K562 (cell line): ENCODE results near the gene B4GALT5. TPM values are rescaled to one million over a fixed set of nuclear protein-coding genes. Genes with fewer than 3 reads are reported as not detected.

Source experiments
- ATAC-seq: fragments of 200-7000 bp; cut with Tn5 transposase; 3 replicates; pipeline ENCODE4 v1.9.1; 2020; ENCODE audit warnings: moderate library complexity
- BruUV-seq: library from RNA; stranded (reverse); fragments of 400-500 nt; replicated peaks from 2 replicates; lab custom pipeline; 2021; lab: Mats Ljungman, UMichigan
- CTCF ChIA-PET: fragments of 300-600 bp; formaldehyde crosslinking; extraction: SDS; loops from one replicate; lab custom pipeline; 2021; ENCODE audit warnings: low intra/inter-chr PET ratio; lab: Yijun Ruan, JAX
- POLR2A ChIA-PET: fragments of 300-600, 350-650 bp; sonication (Branson Sonifier 250); formaldehyde crosslinking; extraction: SDS; loops from one replicate; lab custom pipeline; 2021; ENCODE audit warnings: antibody characterized with exemption, inconsistent platforms; lab: Yijun Ruan, JAX
- DNase-seq, 4 experiments: peaks; one replicate each; pipeline versions ENCODE4 v3.0.0 to v3.0.0-alpha.2; 2011 to 2018; ENCODE audit warnings: low spot score in 3 of 4, mixed read lengths in 3 of 4; ENCODE audit errors: extremely low read depth in 1 of 4
- FAIRE-seq: peaks from 2 replicates; lab custom pipeline; 2011; peaks lifted over from hg19 to GRCh38; lab: Jason Lieb, UNC
- H2AFZ ChIP-seq: 2 replicates; pipeline ENCODE4 v1.6.0; 2011; ENCODE audit warnings: low read depth, low read length, control low read depth, inconsistent platforms
- H3K27ac ChIP-seq: fragments of 200-600 bp; 3 replicates; pipeline ENCODE4 v1.8.0; 2011; ENCODE audit warnings: low read depth, mild to moderate bottlenecking, control low read depth, inconsistent platforms, low read length, moderate library complexity, mixed read lengths; ENCODE audit errors: extremely low read depth
- H3K27me3 ChIP-seq, 2 experiments: fragments of 300-600 bp in 1 of 2; 2 replicates in 1 of 2; 3 replicates in 1 of 2; pipeline versions ENCODE4 v1.6.0 to v1.8.0; 2011; ENCODE audit warnings: inconsistent platforms in 2 of 2, low read length in 2 of 2, mild to moderate bottlenecking in 1 of 2, mixed read lengths in 1 of 2, moderate library complexity in 1 of 2; ENCODE audit not compliant: control insufficient read depth in 2 of 2, insufficient read depth in 2 of 2
- H3K36me3 ChIP-seq: fragments of 300-600 bp; 3 replicates; pipeline ENCODE4 v1.8.0; 2011; ENCODE audit warnings: mild to moderate bottlenecking, low read length, inconsistent platforms; ENCODE audit not compliant: control insufficient read depth, insufficient read depth
- H3K4me1 ChIP-seq, 2 experiments: fragments of 200-600 bp in 1 of 2; replicated peaks in 1 of 2; 2 replicates in 1 of 2; 3 replicates in 1 of 2; pipeline versions ENCODE4 v1.5.1 to v1.8.0; 2011; ENCODE audit warnings: inconsistent platforms in 2 of 2, low read length in 2 of 2, mild to moderate bottlenecking in 1 of 2, mixed read lengths in 1 of 2, moderate library complexity in 1 of 2; ENCODE audit not compliant: control insufficient read depth in 2 of 2, insufficient read depth in 2 of 2
- H3K4me2 ChIP-seq: 2 replicates; pipeline ENCODE4 v1.6.1; 2011; ENCODE audit warnings: low read length, control low read depth, inconsistent platforms, mixed read lengths; ENCODE audit not compliant: insufficient read depth
- H3K4me3 ChIP-seq: fragments of 200-600 bp; sonication (generic), shearing (Covaris generic); 2 replicates; pipeline ENCODE4 v1.5.1; 2016; ENCODE audit warnings: control low read depth, inconsistent platforms
- H3K79me2 ChIP-seq: fragments of 200-600 bp; 3 replicates; pipeline ENCODE4 v1.8.0; 2011; ENCODE audit warnings: low read length, inconsistent platforms; ENCODE audit not compliant: control insufficient read depth, insufficient read depth
- H3K9ac ChIP-seq, 2 experiments: 2 replicates each; pipeline versions ENCODE4 v1.6.0 to v1.6.1; 2011; ENCODE audit warnings: low read depth in 2 of 2, low read length in 2 of 2, control low read depth in 1 of 2, inconsistent platforms in 1 of 2, mild to moderate bottlenecking in 1 of 2, mixed read lengths in 1 of 2; ENCODE audit not compliant: insufficient read depth in 1 of 2
- H3K9me1 ChIP-seq: one replicate; pipeline ENCODE4 v1.6.0; 2011; ENCODE audit warnings: inconsistent platforms, mild to moderate bottlenecking, low read length, moderate library complexity; ENCODE audit not compliant: control insufficient read depth, insufficient read depth
- H3K9me3 ChIP-seq: replicated peaks from 2 replicates; pipeline ENCODE4 v1.5.1; 2011; ENCODE audit warnings: low read depth, low read length, inconsistent platforms; ENCODE audit not compliant: control insufficient read depth, insufficient read depth
- H4K20me1 ChIP-seq: replicated peaks from 2 replicates; pipeline ENCODE4 v1.6.1; 2011; ENCODE audit warnings: low read length, inconsistent platforms, mixed read lengths; ENCODE audit not compliant: control insufficient read depth, insufficient read depth
- CCAR2 ChIP-seq: fragments of 200-400 bp; formaldehyde crosslinking; IDR thresholded peaks from 2 replicates; pipeline ENCODE4 v1.6.1; 2017; ENCODE audit warnings: mild to moderate bottlenecking, low read depth, low read length
- GABPB2 ChIP-seq: fragments of 250-450 bp; sonication (Bioruptor Pico); conservative IDR thresholded peaks from 2 replicates; pipeline ENCODE4 v1.5.1; 2021; ENCODE audit warnings: mild to moderate bottlenecking
- GTF2F1 ChIP-seq: IDR thresholded peaks from 2 replicates; pipeline ENCODE4 v1.6.1; 2011; ENCODE audit warnings: low read depth, low read length, improper control_type of control experiment
- HCFC1 ChIP-seq: IDR thresholded peaks from 2 replicates; pipeline ENCODE4 v1.6.1; 2012; ENCODE audit warnings: low read depth, low read length, improper control_type of control experiment
- MNT ChIP-seq, 2 experiments: fragments of 450-650 bp; conservative IDR thresholded peaks; 2 replicates each; pipeline ENCODE4 v1.6.1; 2017; ENCODE audit warnings: mild to moderate bottlenecking in 2 of 2, moderate library complexity in 2 of 2
- MYC ChIP-seq, 2 experiments: fragments of 250-450 bp in 1 of 2; sonication (Bioruptor Pico) in 1 of 2; IDR thresholded peaks; 2 replicates each; pipeline versions ENCODE4 v1.5.1 to v1.6.1; 2012 to 2021; ENCODE audit warnings: low read depth in 2 of 2, borderline replicate concordance in 1 of 2, improper control_type of control experiment in 1 of 2, low read length in 1 of 2, mild to moderate bottlenecking in 1 of 2, moderate library complexity in 1 of 2
- NCOA1 ChIP-seq: fragments of 450-650 bp; IDR thresholded peaks from 2 replicates; pipeline ENCODE4 v1.6.1; 2016; ENCODE audit warnings: low read depth
- RBM22 ChIP-seq: fragments of 200-400 bp; formaldehyde crosslinking; IDR thresholded peaks from 2 replicates; pipeline ENCODE4 v1.6.1; 2018; ENCODE audit warnings: low read length, low read depth; ENCODE audit not compliant: poor library complexity, severe bottlenecking
- SMARCE1 ChIP-seq: fragments of 450-650 bp; IDR thresholded peaks from 2 replicates; pipeline ENCODE4 v1.7.1; 2016; ENCODE audit warnings: mild to moderate bottlenecking
- TCF3 ChIP-seq: sonication (generic); formaldehyde crosslinking; IDR thresholded peaks from 2 replicates; pipeline ENCODE4 v1.4.0; 2020; ENCODE audit warnings: mild to moderate bottlenecking, missing genetic modification reagents
- ZNF280A ChIP-seq: fragments of 450-650 bp; IDR thresholded peaks from 2 replicates; pipeline ENCODE4 v1.6.1; 2018; ENCODE audit warnings: mild to moderate bottlenecking, low read depth; ENCODE audit not compliant: partially characterized antibody
- ZNF668 ChIP-seq: fragments of 250-450 bp; sonication (Bioruptor Pico); IDR thresholded peaks from 2 replicates; pipeline ENCODE4 v1.8.0; 2022; ENCODE audit warnings: mild to moderate bottlenecking, inconsistent platforms
- ZNF740 ChIP-seq, 3 experiments: fragments of 200-800 bp in 1 of 3; sonication (Bioruptor generic) in 1 of 3; sonication (generic) in 1 of 3; formaldehyde crosslinking in 1 of 3; IDR thresholded peaks; 2 replicates each; pipeline versions ENCODE4 v1.6.1 to v1.8.0; 2016 to 2022; ENCODE audit warnings: mild to moderate bottlenecking in 2 of 3, missing compliant biosample characterization in 2 of 3, missing genetic modification characterization in 2 of 3, missing genetic modification reagents in 1 of 3
- WGBS: fragments of 100-300 bp; shearing (Covaris generic); methylation state at CpG from one replicate; pipeline ENCODE4 v1.1.6; 2016; ENCODE audit warnings: low coverage, mixed read lengths; ENCODE audit not compliant: insufficient coverage; ENCODE audit errors: missing lambda C conversion rate; 5-methylcytosine and 5-hydroxymethylcytosine counted together
- in situ Hi-C: fragments of 300-500 bp; cut with MboI; formaldehyde crosslinking; loops from 4 replicates; pipeline ENCODE4 v1.15.0; 2018; ENCODE audit warnings: inconsistent platforms, mixed read lengths
- intact Hi-C: fragments of 100-400 bp; cut with micrococcal nuclease; formaldehyde crosslinking; loops from 2 replicates; pipeline ENCODE4 v1.14.2; 2022
- polyA plus RNA-seq, 8 experiments: library from polyadenylated mRNA; depleted of rRNA in 4 of 8; stranded (reverse) in 5 of 8; unstranded in 3 of 8; fragments of >200 nt; fragmentation: Nextera tagmentation in 2 of 8; fragmentation: Illumina TruSeq in 1 of 8; extraction: Ambion mirVana in 2 of 8; extraction: Trizol in 1 of 8; gene quantifications; 2 replicates each; pipeline versions ENCODE4 v1.2.1 to v1.2.3, GENCODE V29; 2011 to 2014; ENCODE audit warnings: inconsistent platforms in 1 of 8, missing spikeins in 1 of 8
- total RNA-seq, 7 experiments: library from RNA; depleted of rRNA in 6 of 7; stranded (reverse); fragments of >200 nt in 6 of 7; fragmentation: Illumina TruSeq in 2 of 7; extraction: Trizol in 2 of 7; gene quantifications; 2 replicates each; pipeline versions ENCODE4 v1.2.1 to v1.2.3, GENCODE V29; 2011 to 2021; ENCODE audit warnings: low replicate concordance in 1 of 7

B4GALT5 gene
- total and polyA plus RNA-seq, 9 of the 15 experiments (the other 6 are each of a cell fraction or from before 2014, with no cell fraction given), result 8.5 to 32.6 (median 23.4) TPM

- CTCF ChIA-PET, result no interaction called here
- peaks cover 57% of the 10 kb centered on the region for H3K36me3 ChIP-seq
- H3K9me1 ChIP-seq, result no peaks in the 10 kb centered on the region
- intact Hi-C loops, result no loop called here
- no peak for DNase-seq
- in situ Hi-C loops, result no loop called here
- no peak for TF ChIP-seq CCAR2
- TF ChIP-seq SMARCE1, result no peak
- no peak for TF ChIP-seq MYC (IDR thresholded peaks at IDR 0.05; ENCODE audit: low read depth, low read length)
- no peak for TF ChIP-seq MYC (CRISPR knock-in tag; IDR thresholded peaks at IDR 0.05; ENCODE audit: borderline replicate concordance, low read depth)
- no peak for TF ChIP-seq HCFC1
- TF ChIP-seq MNT (conservative IDR thresholded peaks at IDR 0.05), result no peak
- no peak for TF ChIP-seq ZNF668 (CRISPR knock-in tag)
- no peak for TF ChIP-seq GABPB2 (CRISPR knock-in tag)
- no peak for TF ChIP-seq TCF3 (CRISPR knock-in tag)
- TF ChIP-seq ZNF740 (CRISPR knock-in tag; IDR thresholded peaks at IDR 0.05), result no peak
- TF ChIP-seq ZNF740 (tag; IDR thresholded peaks at IDR 0.05), result no peak
- TF ChIP-seq NCOA1, result no peak
- no peak for TF ChIP-seq GTF2F1
- TF ChIP-seq RBM22, result no peak
- no peak for TF ChIP-seq ZNF280A
- TF ChIP-seq, all 486 proteins: peak for 0
- Histone ChIP-seq H3K79me2 (no peaks in the 10 kb centered on the region), H2AFZ (no peak overlapping the region), H3K4me3 (no peak overlapping the region), H3K27me3 (no peaks in the 10 kb centered on the region), H3K9me3 (no peaks in the 10 kb centered on the region), H3K4me2 (no peak overlapping the region), H3K4me1 (peaks cover 0 to 3% of the 10 kb centered on the region in 2 experiments; a peak in 1 of 5 replicates), H3K27ac (no peak overlapping the region), H4K20me1 (peaks cover 6% of the 10 kb centered on the region), H3K9ac (no peak overlapping the region)
- WGBS, result 94% methylated on average over 4 of the region's 4 CpGs
- POLR2A ChIA-PET, result interaction anchor here (0.7 kb wide), 1 partner anchor 52 kb away, joined by 3 read pairs; no protein-coding TSS in a partner anchor
- BruUV-seq, result no TSS peak
- no peak for ATAC-seq
- FAIRE-seq, result no peak
These were observed 80.0 kb downstream of the B4GALT5 start for GRCh38 chr20:49633643-49634042.
